NCI-H2227 treated with DMSO at 0.1 percent for 48 hours (cell line): ENCODE data around the gene HSP90AB1.

ENCODE experiments used
- DNase-seq: peaks from one replicate; lab custom pipeline; 2025; lab: John Stamatoyannopoulos, UW

Gene HSP90AB1

DNA sequence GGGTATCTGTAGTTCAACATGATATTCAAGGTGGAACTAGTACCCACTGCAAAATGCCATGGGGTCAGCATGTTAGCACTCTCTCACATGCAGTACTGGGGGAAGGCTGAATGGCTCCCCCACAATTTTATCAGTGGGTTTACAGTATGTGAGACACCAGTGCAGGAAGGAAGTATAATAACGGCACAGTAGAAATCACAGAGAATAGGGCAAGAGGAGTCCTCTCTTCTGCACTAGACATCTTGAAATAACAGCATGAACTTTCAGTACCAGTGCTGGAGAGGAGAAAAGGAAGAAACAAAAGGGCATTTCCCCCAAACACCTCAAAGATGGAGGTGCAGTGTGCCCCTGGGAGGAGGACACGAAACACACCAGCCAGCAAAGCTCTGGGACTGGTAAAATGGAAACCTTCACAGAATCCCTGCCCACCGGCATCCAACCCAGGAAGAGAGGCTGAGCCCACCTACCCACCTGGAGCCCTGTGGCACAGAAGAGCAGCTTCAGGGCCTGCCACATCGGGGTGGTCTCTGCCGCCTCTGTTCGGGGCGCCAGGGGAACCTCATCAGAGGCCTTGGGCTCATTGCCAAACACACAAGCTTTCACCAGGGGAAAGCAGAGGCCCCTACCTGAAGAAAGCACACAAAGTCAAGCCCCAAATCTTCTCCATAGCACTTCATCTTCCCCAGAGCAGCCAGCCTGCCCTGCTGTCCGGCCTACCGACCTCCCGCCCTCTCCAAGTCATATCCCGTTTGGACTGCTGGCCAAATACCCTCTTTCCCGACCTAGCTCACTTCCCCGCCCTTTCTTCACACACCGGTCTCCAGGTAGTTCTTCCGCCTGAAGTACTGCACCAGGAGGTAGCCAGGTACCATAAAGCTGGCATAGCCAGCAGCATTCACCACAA, 9.2 kb downstream of the HSP90AB1 start:
- no peak for DNase-seq

DNA sequence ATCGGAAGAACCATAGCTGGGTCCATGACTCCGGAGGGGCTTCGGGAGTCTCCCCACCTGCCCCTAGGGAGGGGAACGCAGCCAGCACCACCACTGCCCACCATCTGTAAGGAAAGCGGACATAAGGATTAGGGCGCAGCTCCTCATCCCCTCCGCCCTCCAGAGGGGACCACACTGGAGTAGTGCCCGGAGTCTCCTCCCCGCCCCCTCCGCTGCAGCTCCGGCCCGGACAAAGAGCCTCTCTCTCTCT, 9.8 kb downstream of the HSP90AB1 start:
- no peak for DNase-seq

DNA sequence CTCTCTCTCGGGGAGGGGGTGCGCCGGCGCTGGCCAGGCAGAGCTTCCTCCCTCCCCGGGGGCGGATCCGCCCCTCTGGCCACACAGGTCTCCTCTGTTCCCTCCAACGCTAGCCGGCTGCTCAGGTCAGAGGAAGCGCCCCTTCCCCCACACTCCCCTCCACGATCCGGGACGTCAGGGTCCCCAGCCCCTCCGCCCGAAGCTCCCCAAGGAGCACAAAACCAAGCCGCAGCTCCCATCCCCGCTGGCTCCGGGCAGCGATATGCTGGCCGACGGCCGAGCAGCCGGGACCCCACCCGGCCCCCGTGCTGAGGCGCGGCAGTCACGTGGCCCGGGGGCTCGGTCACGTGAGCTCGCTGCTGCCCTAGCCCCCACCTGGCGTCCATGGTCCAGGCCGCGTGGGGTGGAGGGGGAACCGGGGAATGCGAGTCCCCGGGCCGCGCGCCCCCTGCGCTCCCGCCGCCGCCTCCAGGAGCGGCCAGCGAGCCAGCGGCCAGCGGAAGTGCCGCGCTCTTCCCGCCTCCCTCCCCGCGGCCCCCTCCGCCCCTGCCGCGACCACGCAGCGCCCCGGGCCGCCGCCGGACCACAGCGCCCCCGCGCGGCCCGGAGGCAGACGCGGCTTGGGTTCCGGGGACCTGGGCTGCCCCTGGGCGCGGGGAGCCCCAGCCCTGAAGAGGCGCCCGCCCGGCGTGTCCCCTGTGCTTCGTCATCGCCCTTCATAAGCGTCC, 10.3 kb downstream of the HSP90AB1 start, which contains the start of gene SLC35B2:
TSS of gene SLC35B2 (minus strand) at position 504 of the 728 bp plus-strand sequence. CDS start at position 386, 118 bp downstream.
- DNase-seq = peak; percentile 76

DNA sequence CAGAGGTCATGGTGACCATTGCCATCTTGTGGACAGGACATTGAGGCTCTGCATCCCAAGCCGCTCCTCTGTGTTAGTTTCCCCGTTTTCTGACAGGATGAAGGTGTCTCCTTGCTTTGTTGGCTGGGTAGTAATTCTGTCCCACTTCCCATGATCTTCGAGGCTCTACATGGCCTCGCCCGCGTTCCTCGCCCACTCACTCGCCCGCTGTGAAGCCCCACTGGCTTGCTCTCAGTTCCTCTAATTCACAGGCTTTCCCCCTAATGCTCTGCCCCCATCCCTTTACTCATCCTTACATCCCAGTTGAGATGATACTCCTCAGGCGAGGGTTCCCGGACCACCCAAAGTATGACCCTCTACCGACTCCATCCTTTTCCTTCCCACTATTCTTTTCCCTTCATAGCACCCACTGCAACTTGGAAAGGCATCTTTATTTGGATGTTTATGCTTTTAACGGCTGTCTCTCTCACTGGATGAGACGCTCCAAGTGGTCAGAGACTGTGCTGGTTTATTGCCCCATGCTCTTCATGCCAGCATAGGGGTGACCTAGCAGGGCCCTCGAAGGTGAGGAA, 10.9 kb downstream of the HSP90AB1 start:
- DNase-seq = no peak

DNA sequence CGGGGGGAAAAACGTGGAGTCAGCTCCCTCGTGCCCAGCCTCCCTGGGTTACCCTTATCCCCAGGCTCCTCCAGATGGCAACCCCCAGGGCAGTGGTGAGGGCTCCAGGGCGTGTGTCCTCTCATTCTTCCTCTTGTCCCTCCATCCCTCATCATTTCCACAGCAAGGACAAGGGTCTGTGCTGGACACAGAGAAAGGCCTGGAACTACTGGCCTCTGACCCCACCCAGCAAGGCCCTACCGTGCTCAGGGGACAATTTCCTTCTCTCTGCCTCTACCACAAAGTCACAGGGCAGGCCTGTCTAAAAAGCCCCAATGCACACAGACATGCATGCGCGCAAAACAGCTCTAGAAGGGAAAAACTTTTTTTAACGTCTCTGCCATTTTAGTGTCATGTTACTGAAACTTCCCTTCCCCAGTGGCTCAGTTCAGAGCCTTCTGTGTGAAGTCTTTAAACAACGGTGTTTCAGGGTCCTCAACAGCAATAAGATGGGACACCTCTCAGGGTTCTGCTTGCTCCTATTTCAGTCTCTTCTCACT, 11.5 kb downstream of the HSP90AB1 start:
- DNase-seq = no peak

DNA sequence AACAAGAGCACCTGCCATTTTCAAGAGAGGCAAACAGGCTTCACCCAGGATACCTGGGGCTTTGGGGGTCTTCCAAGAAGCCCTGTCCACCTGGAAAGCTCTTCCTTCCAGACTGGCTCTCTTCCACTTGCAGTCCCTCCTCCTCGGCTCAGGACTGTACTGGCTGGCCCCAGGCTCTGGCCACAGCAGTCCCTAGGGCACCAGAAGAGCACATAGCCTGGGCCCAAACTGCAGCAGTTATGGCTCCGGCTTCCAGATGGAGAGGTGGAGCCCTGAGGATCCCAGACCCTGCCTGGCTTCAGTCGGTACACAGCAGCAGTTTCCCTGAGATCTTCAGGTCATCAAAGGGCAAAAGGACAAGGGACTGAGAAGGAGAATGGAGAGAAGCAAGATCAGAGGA, 12.0 kb downstream of the HSP90AB1 start:
- no peak for DNase-seq

DNA sequence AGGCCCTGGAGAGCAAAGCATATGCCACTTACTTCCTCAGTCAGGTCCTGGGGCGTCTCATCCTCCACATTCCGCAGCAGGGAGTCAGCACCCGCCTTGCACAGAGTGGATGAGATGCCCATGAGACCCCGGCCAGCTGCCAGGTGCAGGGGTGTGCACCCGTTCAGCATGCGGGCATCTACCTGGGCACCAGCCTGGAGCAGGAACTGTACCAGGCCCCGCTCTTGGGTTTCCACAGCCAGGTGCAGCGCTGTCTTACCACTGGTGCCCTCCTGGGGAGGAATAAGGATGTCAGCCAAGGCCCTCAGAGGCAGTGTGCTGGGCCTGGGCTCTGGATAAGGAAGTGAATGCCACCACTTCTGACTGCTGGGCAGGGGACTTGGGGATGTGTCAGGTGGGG, 13.1 kb downstream of the HSP90AB1 start:
- DNase-seq = no peak

DNA sequence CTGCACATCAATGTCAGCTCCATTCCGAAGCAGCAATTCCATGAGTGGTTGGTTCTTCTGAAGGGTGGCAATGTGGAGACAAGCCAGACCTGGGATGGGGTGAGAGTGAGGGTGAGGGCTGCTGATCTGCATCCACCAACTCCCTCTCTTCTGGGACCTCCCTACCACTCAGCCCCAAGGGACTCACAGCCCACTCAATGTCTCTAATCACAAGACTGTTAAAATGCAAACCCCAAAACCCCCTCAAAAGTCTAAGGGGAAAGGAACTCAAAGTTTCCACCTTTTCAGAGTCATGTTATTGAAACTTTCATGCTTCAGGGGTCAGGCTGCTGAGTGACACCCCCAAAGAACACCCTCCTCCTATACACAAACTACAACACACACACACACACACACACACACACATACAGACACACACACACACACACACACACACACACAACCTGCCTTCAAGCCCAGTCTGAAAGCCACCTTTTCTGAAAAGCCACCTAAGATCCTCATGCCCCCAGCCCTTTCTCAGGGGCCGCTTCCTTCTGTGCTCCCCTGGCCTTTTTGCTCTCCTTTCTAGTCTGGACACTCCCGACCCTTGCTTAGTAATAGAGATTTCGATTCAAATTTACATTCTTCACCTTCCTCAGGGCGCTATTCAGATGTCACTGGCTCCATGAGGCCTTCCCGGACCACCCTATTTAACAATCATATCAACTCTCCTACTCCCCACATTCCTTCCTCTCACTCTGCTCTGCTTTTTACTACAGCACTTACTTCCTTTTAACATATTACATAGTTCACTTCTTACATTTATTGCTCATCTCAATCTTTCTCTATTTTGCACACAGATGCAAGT, 13.8 kb downstream of the HSP90AB1 start:
- DNase-seq = no peak

DNA sequence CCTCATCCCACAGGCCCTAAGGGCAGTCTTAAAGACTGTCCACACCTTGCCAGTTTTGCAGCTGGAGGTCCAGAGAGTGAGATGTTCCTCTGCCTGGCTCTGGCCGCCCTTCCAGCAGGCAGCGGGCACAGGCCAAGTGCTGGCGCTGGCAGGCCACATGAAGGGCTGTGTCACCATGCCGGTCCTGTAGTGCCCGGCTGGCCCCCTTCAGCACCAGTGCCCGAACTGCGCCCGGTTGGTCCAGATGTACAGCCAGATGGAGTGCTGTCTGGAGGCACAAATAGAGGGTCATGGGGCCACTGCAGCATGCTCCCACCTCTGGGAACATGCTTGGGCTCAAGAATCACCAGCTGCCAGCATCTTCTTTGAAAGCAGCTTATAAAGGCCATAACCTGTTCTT, 14.7 kb downstream of the HSP90AB1 start:
- DNase-seq = no peak

DNA sequence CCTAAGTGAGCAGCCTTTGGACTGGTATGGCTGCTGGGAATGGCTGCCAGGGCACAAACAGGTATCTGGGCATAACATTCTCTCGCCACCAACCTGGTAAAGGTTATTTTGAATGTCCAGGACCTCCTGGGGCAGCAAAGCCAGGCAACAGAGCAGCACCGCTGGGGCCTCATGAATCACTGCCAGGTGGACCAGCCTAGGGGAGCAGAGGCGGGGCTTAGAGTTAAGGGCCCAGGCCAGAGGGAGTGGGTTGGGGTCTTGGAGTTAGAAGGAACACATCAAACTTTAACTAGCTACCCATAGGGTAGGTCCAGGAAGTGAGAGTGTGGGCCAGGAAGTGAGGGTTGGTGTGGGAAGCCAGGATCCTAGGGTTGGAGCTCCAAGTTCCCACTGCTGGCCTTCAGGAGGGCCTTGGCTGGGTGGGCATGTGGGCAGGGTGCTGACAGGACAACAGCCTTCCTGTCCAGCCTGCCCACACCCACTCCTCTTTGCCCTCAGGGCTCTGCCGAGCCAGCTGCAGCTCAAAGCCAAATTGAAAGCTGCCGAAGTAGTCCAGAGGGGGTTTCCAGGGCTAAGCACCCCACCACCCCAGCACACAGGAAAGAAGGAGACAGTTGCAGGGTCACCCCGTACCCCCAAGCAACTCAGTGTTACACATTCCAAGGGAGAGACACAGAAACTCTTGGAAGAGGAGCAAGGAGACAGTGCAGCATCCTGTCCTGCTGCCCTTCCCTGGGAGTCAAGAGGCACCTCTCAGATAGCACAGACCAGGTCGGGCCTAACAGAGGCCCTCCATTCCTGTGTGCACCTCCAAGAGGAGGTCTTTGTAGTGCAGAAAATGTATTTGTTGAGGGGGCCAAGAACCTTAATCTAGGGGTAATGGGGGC, 15.8 kb downstream of the HSP90AB1 start:
- DNase-seq = no peak

DNA sequence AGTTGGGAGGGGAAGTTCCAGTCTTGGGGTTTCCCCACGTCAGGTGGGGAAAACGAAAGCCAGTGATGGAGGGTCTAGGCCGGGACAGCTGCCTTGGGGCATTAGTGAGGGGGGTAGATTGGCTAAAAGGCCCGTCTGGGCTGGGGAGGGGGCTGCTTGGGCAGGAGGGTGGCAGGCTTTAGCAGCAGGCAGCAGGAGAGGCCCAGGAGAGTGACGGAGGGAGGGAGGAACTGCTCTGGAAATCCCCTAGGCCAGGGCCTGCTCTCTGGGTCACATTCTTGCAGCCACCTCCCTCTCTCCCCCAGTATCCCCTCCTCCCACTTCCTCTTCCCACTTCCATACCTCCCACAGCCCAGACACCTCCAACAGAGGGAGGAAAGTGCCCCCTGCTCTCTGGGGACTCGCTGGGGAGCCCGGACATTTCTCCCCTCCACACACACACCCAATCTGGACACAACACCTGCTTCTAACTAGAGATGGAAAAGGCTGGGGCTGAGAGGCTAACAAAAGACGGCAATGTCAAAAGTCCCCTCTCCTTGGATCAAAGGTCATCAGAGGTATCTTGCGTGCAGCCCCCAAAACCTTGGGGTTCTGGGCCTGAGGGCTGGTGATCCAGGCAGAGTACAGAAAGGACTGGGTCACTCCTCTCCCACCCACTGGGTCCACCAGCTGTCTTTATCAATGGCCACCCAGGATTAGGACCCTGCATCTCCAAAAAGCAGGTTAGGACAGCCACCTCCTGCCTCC, 16.6 kb downstream of the HSP90AB1 start:
- DNase-seq = no peak

DNA sequence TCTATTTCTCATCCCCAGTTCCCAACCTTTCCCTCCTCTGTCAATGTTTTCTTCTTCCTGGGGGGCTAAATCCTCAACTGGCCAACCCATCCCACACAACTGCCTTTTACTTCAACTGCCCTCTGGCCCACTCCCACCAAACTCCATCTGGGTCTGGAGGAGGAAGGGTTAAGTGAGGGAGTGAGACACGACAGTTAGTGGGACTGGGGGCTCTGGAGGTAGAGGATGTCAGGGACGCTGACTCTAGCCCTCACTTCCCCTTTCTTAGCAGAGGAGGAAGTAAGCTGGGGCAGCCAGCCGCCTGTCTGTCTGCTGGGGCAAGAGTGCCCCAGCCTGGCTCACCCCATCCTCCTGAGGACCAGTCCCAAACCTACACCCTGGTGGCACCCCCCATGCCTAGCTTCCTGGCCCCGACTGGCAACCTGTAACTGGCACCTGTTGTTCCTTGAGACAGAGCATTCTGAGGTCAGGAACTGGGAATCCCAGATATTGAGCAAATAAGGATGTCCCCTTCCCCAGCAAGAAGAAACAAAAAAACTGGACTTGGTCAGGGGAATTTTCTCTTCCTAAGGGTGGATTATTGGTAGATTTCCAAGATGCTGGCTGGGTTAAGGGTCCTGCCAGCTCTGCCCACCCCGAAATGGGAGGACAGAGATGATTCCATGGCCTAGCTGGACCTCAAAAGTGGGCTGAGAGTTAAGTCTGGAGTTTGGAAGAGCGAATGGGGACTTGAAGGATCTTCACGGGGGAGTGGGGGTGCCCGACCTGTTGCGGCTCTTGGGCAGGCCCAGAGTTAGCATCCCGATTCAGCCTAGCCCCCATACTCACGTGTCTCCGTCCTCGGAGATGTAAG, 17.5 kb downstream of the HSP90AB1 start:
- DNase-seq = no peak

DNA sequence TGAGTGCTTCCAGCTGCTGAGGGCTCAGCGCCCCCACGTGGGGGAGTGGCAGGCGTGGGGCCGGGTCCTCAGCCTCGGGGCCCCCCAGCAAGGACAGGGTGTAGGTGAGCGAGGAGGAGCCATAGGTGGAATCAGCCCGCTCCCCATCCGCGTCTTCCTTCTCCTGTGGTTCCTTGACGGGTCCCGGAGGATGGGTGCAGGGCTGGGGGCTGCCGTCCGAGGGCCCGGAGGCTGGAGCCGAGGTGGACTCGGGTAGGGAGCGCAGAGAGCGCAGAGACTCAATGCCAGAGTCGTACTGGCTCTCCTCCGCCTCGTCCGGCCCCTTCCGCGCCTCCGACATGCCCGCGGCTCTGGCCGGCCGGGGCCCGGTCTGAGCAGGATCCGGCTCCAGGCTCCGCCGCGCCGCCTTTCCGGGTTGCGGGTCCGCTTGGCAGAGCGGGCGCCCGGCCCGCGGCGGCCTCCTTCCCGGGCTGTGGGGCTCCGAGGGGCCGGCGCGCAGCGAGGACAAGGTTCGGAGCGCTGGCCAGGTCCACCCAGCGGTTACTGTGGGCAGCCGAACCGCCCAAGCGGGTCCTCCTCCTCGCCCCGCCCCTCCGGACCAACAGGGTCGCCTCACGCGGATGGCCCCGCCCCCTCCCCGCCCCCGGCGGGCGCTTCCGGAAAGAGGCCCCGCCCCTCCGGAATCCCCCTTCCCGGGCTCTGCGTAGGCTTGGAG, 18.3 kb downstream of the HSP90AB1 start, which contains the start of gene NFKBIE:
TSS of gene NFKBIE (minus strand) at position 545 of the 715 bp plus-strand sequence. CDS start at position 340, 205 bp downstream.
- peak; percentile 66 for DNase-seq

DNA sequence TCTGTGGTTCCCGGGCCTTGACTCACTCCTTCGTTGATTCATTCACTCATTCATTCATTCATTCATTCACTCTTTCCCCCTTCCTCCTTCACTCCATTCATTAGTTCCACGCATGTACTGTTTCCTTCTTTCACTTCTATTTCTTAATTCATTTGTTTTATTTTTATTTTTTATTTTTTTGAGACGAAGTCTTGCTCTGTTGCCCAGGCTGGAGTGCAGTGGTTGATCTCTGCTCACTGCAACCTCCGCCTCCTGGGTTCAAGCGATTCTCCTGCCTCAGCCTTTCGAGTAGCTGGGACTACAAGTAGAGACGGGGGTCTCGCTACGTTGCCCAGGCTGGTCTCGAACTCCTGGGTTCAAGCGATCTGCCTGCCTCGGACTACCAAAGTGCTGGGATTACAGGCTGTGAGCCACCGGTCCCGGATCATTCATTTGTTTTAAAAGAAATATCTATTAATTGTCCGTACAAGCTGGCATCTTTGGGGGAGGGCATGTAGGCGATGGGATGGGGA, 18.9 kb downstream of the HSP90AB1 start:
- DNase-seq = no peak

DNA sequence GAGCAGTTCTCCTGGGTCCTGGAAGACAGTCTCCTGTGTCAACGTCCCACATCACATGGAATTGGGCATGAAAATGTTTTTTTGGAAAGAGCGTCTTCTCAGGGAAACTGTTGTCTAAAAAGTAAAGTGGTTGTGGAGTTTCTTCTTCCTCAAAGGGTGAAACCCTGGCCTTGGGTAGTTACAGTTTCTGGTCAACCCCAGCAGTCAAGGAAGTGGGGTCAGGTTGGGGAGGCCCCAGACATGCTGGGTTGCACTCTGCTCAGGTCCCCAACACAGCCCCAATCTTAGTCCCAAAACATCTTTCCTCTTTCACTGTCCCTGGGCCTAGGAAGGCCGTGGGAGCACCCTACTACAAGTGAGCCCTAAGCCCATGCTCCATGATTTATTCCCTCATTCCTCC, 19.4 kb downstream of the HSP90AB1 start:
- no peak for DNase-seq

DNA sequence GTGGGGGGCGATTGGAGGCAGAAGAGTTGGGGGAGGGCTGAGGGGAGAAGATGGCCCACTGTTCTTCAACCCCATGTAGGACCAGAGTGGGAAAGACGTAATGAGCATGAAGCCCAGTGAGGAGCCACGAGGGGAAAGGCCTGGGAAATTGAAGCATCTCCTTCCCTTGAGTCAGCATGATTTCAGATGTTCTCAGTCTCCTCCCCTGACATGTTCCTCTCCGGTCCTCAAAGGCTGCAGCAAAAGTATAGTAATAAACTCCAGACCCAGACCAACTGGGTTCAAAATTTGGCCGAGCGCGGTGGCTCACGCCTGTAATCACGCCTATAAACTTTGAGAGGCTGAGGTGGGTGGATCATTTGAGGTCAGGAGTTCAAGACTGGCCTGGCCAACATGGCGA, 20.4 kb downstream of the HSP90AB1 start:
- no peak for DNase-seq

DNA sequence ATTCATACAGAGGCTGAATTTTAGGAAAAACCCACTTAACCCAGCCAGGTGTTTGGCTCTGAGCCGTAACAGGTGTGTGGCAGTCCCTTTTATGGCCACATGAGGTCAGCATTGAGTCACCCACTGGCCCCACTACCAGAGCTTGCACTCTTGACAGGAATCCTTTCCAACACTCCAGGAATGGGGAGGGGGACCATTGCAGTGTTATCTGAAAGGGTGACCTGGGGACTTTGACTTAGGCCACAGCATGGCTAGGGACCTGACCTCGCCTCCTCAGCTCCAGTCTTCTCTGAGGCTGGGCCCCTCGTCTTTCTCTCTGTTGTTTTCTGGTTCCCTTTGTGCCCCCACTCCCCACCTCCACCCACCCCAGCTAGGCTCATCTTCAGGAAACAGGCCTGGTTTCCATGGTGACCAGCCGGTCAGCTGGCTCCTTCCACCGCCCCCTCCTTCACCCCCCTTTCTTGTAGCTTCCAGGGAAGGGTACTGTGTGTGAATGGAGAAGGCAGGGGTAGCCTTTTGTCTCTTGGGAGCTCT, 21.3 kb downstream of the HSP90AB1 start:
- DNase-seq = peak; percentile 38
